ENCODE measurements around the gene RPS14. TPM values are rescaled to one million over a fixed set of nuclear protein-coding genes. Genes with fewer than 3 reads are reported as not detected.

The RPS14 gene
- total RNA-seq, 3 donors from 2014 or later (not counting 1 experiment from before 2014, with no cell fraction given): 1,744 to 2,278 (median 2,016) TPM

DNA sequence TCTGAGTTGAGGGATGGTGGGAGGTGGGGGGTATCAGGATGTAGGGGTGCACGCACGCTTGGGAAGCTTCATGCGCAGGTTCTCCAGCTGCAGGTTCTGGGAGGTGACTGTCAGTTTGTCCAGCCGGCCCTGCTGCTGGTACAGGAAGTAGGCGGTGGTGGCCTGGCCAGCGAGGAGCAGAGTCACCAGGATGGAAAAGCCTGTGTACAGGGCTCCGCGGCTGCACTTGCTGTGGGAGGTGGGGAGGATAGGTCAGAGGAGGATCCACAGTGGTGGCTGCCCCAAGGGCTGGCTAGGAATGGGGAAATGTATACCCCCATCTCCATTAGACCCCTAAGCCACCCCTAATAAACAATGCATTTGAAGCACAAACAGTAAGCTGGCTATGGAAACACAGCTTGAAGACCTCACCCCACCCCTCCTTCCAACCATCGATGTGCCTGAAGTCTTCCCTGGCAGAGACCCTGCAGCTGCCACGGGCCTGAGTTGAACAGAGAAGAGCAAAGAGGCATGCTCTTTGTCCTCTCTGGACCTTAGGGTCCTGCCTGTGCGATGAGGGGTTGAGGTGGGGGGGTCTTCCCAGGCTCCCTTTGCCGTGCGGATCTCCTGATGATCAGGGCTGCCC lies 42.3 kb downstream of the RPS14 start:
- no peak for DNase-seq
- Histone ChIP-seq H3K9me3 (ENCODE audit: control insufficient read depth, insufficient read depth, low read length) (no peaks in the 10 kb centered on the region), H3K36me3 (ENCODE audit: control insufficient read depth, insufficient read depth, low read length) (peaks cover 60% of the 10 kb centered on the region), H3K4me1 (ENCODE audit: control insufficient read depth, insufficient read depth, low read length) (peaks cover 59% of the 10 kb centered on the region), H3K27ac (ENCODE audit: low read length) (peak overlapping the region; percentile 18), H3K27me3 (ENCODE audit: control insufficient read depth, insufficient read depth, low read length) (no peaks in the 10 kb centered on the region), H3K4me3 (ENCODE audit: low read length) (peak overlapping the region; percentile 9)
- Mint-ChIP-seq H3K36me3 (no peaks in the 10 kb centered on the region), H3K9me3 (no peaks in the 10 kb centered on the region), H3K4me3 (peak overlapping the region; percentile 17), H3K4me1 (peaks cover 25 to 37% of the 10 kb centered on the region in 2 donors), H3K27me3 (ENCODE audit: low read depth in 2 of 2) (no peaks in the 10 kb centered on the region), H3K27ac (peak overlapping the region; percentile 29 to 34)
- no peak for ATAC-seq
- WGBS (ENCODE audit: insufficient coverage): 84% methylated on average over 13 of the region's 13 CpGs
- TF ChIP-seq, protein P1, sequence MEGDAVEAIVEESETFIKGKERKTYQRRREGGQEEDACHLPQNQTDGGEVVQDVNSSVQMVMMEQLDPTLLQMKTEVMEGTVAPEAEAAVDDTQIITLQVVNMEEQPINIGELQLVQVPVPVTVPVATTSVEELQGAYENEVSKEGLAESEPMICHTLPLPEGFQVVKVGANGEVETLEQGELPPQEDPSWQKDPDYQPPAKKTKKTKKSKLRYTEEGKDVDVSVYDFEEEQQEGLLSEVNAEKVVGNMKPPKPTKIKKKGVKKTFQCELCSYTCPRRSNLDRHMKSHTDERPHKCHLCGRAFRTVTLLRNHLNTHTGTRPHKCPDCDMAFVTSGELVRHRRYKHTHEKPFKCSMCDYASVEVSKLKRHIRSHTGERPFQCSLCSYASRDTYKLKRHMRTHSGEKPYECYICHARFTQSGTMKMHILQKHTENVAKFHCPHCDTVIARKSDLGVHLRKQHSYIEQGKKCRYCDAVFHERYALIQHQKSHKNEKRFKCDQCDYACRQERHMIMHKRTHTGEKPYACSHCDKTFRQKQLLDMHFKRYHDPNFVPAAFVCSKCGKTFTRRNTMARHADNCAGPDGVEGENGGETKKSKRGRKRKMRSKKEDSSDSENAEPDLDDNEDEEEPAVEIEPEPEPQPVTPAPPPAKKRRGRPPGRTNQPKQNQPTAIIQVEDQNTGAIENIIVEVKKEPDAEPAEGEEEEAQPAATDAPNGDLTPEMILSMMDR (IDR thresholded peaks at IDR 0.05): no peak
- intact Hi-C loops (cut with micrococcal nuclease): no loop called here

DNA sequence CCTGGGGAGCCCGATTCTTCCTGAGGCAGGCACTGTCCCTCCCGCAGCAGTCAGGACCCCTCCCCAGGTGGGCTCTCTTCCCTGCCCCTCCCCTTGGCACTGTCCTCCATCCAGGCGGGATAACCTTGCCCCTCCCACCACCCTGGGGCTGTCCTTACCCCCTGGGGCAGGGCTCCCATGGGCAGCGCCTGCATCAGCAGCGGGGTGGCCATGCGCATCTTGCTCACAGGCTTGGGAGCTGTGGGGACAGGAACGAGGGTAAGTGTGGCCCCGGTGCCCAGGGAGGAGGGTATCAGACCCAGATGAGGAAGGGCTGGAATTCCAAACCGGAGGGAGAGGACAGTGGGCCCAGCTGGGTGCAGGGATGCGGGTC lies 42.8 kb downstream of the RPS14 start:
- Mint-ChIP-seq H3K27ac (peak overlapping the region; percentile 29 to 34), H3K4me3 (no peak overlapping the region), H3K36me3 (no peaks in the 10 kb centered on the region), H3K9me3 (no peaks in the 10 kb centered on the region), H3K27me3 (ENCODE audit: low read depth in 2 of 2) (no peaks in the 10 kb centered on the region), H3K4me1 (peaks cover 24 to 34% of the 10 kb centered on the region in 2 donors)
- TF ChIP-seq, protein P1 (IDR thresholded peaks at IDR 0.05): no peak
- intact Hi-C loops (cut with micrococcal nuclease): no loop called here
- WGBS (ENCODE audit: insufficient coverage): 88% methylated on average over 10 of the region's 10 CpGs
- Histone ChIP-seq H3K9me3 (ENCODE audit: control insufficient read depth, insufficient read depth, low read length) (no peaks in the 10 kb centered on the region), H3K4me1 (ENCODE audit: control insufficient read depth, insufficient read depth, low read length) (peaks cover 54% of the 10 kb centered on the region), H3K36me3 (ENCODE audit: control insufficient read depth, insufficient read depth, low read length) (peaks cover 64% of the 10 kb centered on the region), H3K27me3 (ENCODE audit: control insufficient read depth, insufficient read depth, low read length) (no peaks in the 10 kb centered on the region), H3K4me3 (ENCODE audit: low read length) (no peak overlapping the region), H3K27ac (ENCODE audit: low read length) (peak overlapping the region; percentile 18)
- DNase-seq: no peak
- ATAC-seq: no peak

GRCh38 chr5:150406103-150406722 lies 43.3 kb downstream of the RPS14 start:
- 98% methylated on average over 4 of the region's 4 CpGs for WGBS (ENCODE audit: insufficient coverage)
- Histone ChIP-seq H3K4me1 (ENCODE audit: control insufficient read depth, insufficient read depth, low read length) (peaks cover 49% of the 10 kb centered on the region), H3K27me3 (ENCODE audit: control insufficient read depth, insufficient read depth, low read length) (no peaks in the 10 kb centered on the region), H3K4me3 (ENCODE audit: low read length) (no peak overlapping the region), H3K27ac (ENCODE audit: low read length) (peak overlapping the region; percentile 18), H3K36me3 (ENCODE audit: control insufficient read depth, insufficient read depth, low read length) (peaks cover 69% of the 10 kb centered on the region), H3K9me3 (ENCODE audit: control insufficient read depth, insufficient read depth, low read length) (no peaks in the 10 kb centered on the region)
- Mint-ChIP-seq H3K27me3 (ENCODE audit: low read depth in 2 of 2) (no peaks in the 10 kb centered on the region), H3K9me3 (no peaks in the 10 kb centered on the region), H3K4me1 (peaks cover 23 to 34% of the 10 kb centered on the region in 2 donors), H3K36me3 (no peaks in the 10 kb centered on the region), H3K27ac (peak overlapping the region; percentile 44 to 67), H3K4me3 (peak overlapping the region; percentile 68)
- DNase-seq (no peak), ATAC-seq (no peak)
- intact Hi-C loops (cut with micrococcal nuclease): no loop called here
- TF ChIP-seq, protein P1 (IDR thresholded peaks at IDR 0.05): no peak

Measured in natural killer cell (primary cell).